GM21717 (cell line): ENCODE results near the gene ACOT6.
"Not testable (repeated sequence)": the region's sequence is repeated elsewhere in the genome, so short reads cannot be mapped to it uniquely, and the experiment has no call there.

Source experiments
- ATAC-seq: cut with Tn5 transposase; IDR thresholded peaks from one replicate; pipeline ENCODE4 v1.9.1; 2021; ENCODE audit warnings: mild to moderate bottlenecking, moderate library complexity; ENCODE audit not compliant: unreplicated experiment

The ACOT6 gene

GRCh38 chr14:73594491-73594890 is 17.8 kb upstream of the ACOT6 start:
- no peak for ATAC-seq

GRCh38 chr14:73599499-73599898 is 12.8 kb upstream of the ACOT6 start:
- no peak for ATAC-seq

GRCh38 chr14:73602994-73603393 is 9.3 kb upstream of the ACOT6 start:
- no peak for ATAC-seq

GRCh38 chr14:73606271-73606670 is 6.0 kb upstream of the ACOT6 start:
- ATAC-seq, result no peak

- ATAC-seq, result no peak
Observed at GRCh38 chr14:73607241-73607640, 5.1 kb upstream of the ACOT6 start.

- ATAC-seq, result no peak
Observed at GRCh38 chr14:73610687-73611086, 1.6 kb upstream of the ACOT6 start.

GRCh38 chr14:73613046-73613383 is 698 bp downstream of the ACOT6 start:
- no peak for ATAC-seq

- no peak for ATAC-seq
Observed at GRCh38 chr14:73613419-73613963, 1.2 kb downstream of the ACOT6 start.

GRCh38 chr14:73616831-73617230 is 4.5 kb downstream of the ACOT6 start:
- no peak for ATAC-seq

GRCh38 chr14:73619524-73619923 is 7.2 kb downstream of the ACOT6 start:
- ATAC-seq, result no peak

- ATAC-seq, result no peak
Observed at GRCh38 chr14:73620268-73620667, 8.0 kb downstream of the ACOT6 start.

GRCh38 chr14:73623504-73624054 is 11.3 kb downstream of the ACOT6 start:
- ATAC-seq, result no peak

GRCh38 chr14:73625706-73626105 is 13.4 kb downstream of the ACOT6 start:
- no peak for ATAC-seq

- ATAC-seq, result no peak
Observed at GRCh38 chr14:73627151-73627558, 14.8 kb downstream of the ACOT6 start.

- no peak for ATAC-seq
Observed at GRCh38 chr14:73630009-73630780, 17.9 kb downstream of the ACOT6 start.

GRCh38 chr14:73633116-73634010 is 21.0 kb downstream of the ACOT6 start:
- ATAC-seq, result no peak

GRCh38 chr14:73634011-73634833 is 21.9 kb downstream of the ACOT6 start:
- no peak for ATAC-seq

- not testable (repeated sequence) for ATAC-seq
Observed at GRCh38 chr14:73636355-73636754, 24.0 kb downstream of the ACOT6 start.

GRCh38 chr14:73637830-73638229 is 25.5 kb downstream of the ACOT6 start:
- no peak for ATAC-seq

- ATAC-seq, result no peak
Observed at GRCh38 chr14:73640796-73641365, 28.6 kb downstream of the ACOT6 start.
